ENCODE measurements around the gene DPM2.

The DPM2 gene, protein sequence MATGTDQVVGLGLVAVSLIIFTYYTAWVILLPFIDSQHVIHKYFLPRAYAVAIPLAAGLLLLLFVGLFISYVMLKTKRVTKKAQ

DNA sequence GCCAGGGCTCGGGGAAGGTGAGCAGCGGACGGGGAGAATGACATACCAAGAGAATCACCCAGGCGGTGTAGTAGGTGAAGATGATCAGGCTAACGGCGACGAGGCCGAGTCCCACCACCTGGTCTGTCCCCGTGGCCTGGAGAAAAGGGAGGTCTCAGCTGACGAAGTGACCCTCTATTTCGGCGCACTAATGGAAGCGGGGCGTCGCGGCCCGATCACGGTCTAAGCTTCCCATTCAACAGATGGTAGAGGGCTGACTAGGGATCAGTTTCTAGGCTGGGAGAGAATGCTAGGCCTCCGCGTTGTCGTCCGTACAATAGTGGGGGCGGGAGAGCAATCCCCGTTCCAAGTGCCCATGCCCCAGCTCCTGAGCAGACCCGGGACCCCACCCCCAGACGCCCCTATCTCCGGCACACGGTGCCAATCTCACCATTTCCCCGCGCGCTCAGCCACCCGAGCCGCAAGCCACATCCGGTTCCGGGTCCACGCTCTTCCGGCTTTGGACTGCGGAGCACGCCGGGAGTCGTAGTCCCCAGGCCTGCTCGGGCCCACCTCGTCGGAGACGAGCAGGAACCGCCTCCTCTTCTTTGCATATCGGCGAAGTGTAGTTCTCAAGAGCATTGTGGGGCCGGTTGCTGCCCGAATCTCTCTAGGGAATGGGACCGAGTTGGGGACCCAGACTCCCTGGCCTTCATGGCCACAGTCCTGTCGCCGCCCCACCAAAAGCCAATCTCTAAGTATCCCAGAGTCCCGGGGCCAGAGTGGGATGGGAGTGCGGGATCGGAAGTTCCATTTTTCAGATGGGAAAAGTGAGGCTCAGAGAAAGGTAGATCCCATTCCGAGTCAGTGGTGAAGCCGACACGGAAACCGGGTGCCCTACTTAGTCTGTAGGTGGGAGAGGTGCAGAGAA, at the start of gene DPM2:
TSS of gene DPM2 (minus strand) at position 467 of the 910 bp plus-strand sequence. CDS start at position 433, 34 bp downstream.
- peak in 2 of 3 experiments; percentile 67 to 72 for DNase-seq (ENCODE audit: low read depth in 2 of 3, low spot score in 2 of 3)

DNA sequence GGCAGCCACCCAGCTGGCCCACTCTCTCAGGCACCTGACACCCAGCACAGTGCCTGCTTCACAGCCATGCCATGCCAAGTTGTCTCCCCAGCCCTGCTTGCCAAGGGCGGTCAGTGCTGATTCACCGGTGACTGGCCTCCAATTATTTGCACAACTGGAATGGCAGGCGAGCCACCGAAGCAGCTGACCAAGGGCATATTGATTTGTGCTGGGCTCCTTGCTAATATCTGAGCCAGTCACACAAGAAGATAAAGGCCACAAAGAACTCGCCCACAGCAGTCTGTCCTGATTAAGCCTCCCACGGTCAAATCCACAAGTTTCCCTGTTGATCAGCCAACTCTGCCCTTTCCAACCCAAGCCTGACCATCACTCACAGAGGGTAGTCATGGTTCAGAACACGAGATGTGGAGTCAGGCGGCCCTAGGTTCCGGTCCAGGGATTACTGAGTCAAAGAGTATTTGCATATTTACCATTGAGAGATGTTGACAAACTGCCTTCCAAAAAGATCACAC, 49.5 kb upstream of the DPM2 start:
- no peak for DNase-seq (ENCODE audit: low read depth in 2 of 3, low spot score in 2 of 3)

DNA sequence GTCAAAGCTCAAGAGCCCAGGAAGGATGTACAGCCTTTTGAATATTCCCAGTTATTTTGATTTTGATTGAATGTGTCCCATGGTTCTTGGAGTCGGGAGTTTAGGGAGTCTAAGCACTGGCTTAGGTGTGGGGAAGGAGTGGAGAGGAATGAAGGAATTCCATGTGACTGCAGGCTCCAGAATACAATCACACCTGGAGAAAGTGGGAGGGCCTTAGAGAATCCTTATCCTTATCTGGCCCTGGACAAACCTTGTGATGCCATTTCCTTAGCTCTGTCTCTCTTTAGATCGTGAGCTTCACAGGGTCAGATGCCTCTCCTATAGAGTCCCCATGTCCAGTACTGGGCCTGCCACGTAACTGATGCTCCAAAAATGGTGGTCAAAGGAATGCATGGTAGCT, 47.4 kb upstream of the DPM2 start:
- no peak for DNase-seq (ENCODE audit: low read depth in 2 of 3, low spot score in 2 of 3)

DNA sequence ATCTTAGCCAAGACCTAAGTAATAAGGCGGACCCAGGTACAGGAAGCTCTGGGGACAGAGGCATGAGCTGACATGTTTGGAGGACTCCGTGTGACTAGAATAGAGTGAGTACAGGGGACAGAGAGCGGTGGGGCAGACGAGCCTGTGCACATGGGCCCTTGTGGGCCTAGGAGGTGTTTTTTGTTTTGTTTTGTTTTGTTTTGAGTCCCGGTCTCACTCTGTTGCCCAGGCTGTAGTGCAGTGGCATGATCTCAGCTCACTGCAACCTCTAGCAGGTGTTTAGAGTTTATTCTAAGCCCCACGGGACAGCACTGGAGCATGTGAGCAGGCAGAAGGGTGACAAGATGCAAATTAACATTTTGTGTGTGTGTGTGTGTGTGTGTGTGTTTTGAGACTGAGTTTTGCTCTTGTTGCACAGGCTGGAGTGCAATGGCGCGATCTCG, 46.2 kb upstream of the DPM2 start:
- no peak for DNase-seq (ENCODE audit: low read depth in 2 of 3, low spot score in 2 of 3)

DNA sequence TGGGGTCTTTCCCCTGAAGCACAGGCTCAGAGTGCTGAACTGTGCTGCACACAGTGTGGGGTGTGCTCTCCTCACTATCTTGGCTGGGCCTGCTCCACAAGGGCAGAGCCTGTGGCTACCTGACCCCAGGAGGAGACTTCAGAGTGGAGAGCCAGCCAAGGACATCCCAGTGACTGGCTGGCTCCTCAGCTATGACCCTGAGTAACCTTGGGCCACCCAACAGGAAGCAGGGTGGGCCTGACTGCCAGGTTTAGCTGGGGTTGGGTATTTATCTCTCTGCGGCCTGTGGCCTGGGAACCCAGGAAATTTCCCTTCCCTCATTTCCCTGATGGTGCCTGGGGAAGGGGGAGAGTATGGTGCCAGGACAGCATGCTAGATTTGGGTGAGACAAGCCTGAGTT, 45.3 kb upstream of the DPM2 start:
- no peak for DNase-seq (ENCODE audit: low read depth in 2 of 3, low spot score in 2 of 3)

DNA sequence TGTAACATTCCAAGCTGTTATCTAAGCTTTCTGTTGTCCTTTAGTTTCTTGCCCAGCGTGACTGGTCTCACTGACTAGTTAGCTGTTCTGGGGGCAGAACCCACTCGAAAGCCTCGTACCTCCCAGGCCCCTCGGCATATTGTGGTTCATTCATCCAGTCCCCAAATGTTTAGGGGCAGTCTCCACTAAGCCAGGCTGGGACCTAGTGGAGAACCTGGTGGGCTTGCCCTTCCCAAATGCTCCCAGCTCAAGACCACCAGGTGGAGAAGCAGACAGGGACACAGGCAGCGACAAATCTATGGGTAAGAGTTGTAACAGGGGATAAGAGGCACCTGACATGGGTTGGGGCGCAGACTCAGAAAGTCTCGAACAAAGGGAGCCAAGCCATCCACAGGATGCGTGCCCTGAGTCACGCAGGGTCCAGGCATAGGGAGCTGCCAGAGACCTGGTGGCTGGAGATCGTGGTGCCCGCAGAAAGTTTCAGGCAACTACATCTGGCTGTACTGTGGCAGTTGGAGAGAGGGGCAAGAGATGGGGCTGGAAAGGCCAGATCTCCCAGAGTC, 44.0 kb upstream of the DPM2 start:
- no peak for DNase-seq (ENCODE audit: low read depth in 2 of 3, low spot score in 2 of 3)

DNA sequence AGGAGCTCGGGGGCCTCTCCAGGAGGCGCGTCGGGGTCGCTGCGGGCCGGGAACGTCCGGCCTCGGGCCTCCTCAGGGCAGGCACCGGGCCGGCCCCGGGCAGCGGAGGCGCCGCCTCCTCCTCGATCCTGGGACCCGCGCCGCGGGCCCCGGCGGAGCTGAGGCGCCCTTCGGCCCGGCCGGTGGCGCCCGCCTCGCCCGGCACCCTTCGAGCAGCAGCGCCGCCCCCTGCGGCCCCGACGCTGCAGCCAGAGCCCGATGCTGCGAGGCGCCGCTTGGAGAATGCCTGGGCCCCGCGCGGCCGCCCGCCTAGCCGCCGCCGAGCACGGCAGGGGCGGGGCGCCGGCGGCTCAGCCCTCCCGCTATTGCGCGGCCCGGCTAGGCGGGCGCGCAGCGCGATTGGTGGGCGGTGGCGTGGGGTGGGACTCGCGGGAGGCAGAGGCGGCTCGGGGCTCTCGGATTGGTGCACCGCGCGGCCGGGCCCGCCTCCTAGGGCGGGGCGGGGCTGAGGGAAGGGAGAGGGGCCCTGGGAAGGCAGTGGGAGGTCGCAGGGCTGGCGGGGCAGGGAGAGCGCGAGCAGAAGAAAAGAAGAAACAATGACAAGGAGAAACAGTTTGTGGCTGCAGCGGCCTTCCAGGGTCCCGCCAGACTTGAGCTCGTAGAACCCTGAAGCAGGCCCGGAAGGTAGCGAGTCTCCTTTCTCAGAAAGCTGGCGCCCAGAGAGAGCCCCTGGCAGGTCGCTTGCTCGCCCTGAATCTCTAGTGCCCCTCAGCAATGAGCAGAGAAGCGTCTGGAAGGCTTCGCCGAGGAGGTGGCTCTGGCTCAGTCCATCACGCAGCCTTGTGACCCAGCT, 43.3 kb upstream of the DPM2 start, which contains the start of gene EEIG1:
TSS of gene EEIG1 (minus strand) at position 284 of the 853 bp plus-strand sequence. CDS start 852 bp downstream, outside the sequence.
- DNase-seq (ENCODE audit: low read depth in 2 of 3, low spot score in 2 of 3), result peak; percentile 88 to 95 (median 94)

DNA sequence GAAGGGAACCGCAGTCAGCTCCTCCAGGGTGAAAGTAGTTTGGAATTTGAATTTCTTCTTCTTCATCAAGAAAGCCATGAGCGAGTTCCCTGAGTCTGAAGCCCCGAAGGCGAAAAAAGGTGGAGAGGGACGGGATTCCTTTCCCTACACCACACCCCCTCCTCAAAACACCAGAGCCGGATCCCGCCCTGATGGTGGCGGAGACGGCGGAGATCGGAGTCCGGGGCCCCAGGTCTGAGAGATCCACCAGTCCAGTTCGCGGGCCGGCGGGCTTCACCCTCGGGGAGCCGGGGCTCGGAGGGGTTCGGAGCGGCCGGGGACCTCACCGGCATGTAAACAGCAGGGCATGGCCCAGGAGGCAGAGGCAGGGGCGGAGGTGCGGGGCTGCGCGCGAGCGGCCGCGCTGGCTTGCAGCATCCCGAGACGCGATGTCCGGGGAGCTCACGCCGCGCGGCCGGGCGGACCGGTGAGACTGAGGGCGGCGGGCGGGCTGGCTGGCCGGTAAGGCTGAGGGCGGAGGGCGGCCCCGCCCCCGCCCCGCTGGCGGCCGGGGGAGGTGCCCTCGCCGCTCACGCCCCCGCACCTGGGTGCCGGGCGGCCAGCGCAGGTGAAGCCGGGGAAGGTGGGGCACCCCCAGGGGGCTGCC, 42.5 kb upstream of the DPM2 start:
- DNase-seq (ENCODE audit: low read depth in 2 of 3, low spot score in 2 of 3), result no peak

DNA sequence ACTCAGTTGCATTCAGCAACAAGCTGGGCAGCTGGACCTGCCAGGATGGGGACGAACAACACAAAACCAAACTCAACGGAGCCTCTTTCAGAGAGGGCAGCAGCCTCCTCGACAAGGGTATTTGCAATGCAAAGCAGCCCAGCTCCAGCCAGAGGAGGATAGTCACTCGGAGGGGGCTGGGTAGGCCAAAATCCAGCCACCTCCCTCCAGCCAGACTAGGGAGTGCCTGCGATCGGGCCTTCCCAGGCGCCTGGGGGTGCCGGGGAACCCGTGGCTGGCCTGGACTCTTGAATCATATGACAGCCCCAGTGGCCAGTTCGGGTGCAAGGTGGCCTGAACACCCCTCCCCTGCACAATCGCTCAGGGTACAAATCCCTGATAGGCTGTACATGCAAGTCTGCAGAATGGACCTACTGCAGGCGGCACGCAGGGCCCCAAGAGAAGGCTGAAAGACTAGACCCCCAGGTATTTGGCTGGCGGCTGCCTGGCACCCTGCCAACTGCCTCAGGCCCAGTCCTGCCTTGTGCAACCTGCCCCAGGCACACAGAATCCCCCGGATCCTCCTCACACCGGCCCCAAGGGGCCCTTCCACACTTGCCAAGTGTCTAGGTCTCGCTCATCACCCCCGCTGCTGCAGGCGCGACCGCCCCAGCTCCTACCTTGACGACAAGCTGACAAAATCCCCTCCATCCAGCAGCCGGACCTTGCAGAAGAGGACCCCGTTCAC, 41.8 kb upstream of the DPM2 start:
- no peak for DNase-seq (ENCODE audit: low read depth in 2 of 3, low spot score in 2 of 3)

DNA sequence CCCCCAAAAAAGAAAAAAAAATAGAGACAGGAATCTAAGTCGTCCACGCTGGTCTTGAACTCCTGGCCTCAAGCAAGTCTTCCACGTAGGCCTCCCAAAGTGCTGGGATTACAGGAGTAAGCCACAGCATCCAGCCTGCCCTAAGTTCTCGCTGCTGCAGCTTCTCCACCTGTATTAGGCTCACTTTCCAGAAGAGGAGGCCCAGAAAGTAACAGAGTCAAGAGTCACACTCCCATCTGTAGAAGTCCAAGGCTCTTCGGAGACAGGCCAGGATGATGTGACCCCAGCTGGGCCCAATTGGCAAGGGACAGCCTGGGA, 41.3 kb upstream of the DPM2 start:
- no peak for DNase-seq (ENCODE audit: low read depth in 2 of 3, low spot score in 2 of 3)

DNA sequence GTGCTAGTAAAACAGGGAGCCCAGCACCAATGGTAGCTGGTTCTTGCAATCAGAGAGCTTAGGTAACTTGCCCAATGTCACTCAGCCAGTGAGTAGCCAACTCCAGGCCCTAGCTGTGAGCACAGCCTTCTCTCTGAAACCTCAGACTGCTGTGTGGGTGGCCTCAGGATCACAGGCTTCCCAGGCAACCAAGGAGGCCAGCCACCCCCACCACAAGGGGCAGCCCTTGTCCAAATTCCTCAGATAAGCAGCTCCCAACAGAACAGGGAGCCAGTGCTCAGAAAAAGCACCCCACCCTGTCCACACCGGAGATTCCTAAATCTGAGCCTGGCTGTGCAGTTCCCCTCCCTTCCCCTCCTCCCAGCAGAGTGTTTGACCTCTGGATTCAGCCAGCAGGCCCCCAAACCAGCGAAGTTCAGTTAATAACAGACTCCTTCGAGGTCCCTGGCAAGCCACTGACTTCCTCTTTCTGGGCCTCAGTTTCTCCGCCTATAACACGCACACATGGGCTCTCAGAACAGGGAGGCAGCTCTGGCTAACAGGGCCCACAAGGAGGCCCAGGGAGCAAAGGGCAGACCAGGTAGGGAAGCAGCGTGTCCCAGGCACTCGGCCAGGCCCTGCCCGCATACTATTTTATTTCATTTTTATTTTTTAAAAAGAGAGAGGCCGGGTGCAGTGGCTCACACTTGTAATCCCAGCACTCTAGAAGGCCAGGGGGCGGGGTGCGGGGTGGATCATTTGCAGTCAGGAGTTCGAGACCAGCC, 40.4 kb upstream of the DPM2 start:
- no peak for DNase-seq (ENCODE audit: low read depth in 2 of 3, low spot score in 2 of 3)

DNA sequence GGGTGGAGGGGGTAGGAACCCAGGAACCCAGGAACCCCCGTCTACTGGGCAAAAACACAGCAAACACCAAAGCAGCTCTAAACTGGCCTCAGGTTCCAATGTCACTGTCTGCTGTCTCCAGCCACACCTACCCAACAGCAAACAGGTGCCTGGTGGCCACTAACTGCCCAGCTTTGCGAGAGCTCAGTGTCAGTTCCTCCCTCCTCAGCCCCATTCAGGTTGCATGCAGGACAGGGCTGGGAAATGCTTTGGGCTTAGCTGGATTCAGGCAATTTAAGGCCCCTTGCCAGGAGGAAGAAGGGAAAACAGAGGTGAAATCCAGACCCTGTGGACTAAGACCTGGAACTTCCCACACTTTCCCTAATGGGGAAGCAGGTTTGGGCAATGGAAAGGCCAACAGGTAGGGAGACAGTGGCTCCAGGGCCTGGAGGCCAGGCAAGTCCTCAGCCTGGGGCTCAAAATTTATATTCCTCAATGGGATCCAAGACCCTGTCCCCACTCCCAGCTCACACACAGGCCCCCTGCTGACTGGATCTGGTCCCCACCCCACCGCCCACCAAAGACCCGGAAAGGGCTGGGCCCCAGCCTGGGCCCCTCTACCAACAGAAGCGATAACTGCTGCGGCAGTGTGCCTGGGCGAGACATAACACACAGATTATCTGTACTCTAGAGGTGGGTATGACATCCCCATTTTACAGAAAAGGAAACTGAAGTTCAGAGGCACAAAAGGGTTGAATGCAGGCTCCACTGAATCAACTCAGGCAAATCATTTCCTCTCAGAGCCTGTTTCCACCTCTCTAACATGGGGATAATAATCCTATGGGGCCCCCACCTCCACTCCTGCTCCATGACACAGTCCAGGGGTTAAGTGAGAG, 39.6 kb upstream of the DPM2 start:
- DNase-seq (ENCODE audit: low read depth in 2 of 3, low spot score in 2 of 3), result no peak

DNA sequence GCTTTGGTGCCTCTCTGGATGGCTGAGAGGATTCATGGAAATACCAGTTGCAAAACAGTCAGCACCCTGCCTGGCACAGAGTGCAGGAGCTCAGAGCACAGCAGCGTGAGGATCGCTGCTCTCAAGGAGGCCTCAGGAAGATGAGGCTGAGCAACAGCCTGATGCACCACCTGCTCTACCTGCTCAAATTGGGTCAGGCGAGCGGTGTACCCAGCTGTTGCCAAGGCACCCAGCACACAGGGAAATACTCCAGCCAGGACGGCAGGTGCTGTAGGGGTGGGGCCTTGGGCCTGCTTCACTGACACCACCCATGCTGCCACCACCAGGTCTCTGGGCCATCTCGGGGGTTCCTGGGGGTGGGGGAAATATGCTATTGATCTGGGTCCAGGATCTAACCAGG, 38.8 kb upstream of the DPM2 start:
- DNase-seq (ENCODE audit: low read depth in 2 of 3, low spot score in 2 of 3), result no peak

DNA sequence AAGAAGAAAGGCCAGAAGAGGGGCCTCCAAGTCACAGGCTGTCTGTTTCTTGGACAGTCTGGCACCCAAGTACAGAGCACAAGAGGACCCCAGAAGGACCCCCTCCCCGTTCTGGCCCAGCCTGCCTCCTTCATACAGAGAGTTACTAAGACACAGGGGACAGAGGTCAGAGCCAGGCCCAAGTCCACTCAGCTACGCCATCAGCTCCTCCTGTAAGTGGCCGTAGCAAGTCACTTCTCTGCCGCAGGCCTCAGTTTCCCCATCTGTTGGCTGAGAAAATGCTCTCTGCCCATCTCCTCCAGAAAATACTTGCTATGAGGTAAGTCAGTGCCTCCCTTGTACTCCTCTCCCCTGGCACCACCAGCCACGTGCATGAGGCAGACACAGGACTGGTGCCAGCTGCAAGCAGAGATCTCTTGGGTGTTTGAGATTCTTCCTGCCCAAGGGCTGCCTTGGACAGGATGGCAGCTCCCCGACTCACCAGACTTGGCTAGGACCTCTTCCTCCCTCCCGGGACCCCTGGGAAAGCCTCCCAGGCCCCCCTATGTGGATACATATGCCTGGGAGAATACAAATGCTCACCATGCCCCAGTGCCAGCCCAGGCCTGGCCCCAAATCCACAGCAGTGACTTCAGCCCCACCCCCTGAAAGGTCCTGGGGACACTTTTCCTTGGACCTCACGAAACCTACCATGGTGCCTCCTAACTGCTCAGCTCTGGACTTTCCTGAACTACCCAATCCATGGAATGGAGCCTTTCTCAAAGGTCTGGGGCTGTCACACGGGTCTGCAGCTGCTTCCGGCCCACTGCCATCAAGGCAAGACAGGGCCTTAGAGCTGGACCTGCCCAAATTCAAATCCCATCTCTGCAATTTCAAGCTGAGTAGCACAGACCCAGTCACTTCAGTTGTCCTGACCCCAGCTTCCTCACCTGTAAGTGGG, 38.0 kb upstream of the DPM2 start:
- no peak for DNase-seq (ENCODE audit: low read depth in 2 of 3, low spot score in 2 of 3)

DNA sequence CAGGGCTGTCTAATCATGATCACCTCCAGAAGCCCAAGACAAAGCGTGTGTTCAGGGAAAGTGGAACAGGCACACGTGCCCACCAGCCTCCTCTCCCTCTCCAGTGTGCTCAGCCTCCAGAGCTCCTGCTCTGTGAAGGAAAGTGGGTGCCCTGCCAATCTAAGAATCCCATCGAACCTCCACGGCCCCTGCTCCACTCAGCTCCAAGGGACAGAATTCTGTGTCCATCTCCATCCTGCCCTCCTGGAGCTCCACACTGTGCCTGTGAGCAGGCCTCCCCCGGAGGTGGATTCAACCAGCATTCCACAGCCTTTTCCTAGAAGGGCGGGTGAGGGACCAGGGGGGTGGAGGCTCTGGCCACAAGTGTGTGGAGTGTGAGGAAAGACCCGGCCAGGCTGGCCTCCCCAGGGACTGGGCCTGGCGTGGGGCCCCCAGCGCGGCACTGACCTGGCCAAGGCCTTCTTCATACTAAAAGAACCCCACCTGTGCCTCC, 37.2 kb upstream of the DPM2 start:
- no peak for DNase-seq (ENCODE audit: low read depth in 2 of 3, low spot score in 2 of 3)

DNA sequence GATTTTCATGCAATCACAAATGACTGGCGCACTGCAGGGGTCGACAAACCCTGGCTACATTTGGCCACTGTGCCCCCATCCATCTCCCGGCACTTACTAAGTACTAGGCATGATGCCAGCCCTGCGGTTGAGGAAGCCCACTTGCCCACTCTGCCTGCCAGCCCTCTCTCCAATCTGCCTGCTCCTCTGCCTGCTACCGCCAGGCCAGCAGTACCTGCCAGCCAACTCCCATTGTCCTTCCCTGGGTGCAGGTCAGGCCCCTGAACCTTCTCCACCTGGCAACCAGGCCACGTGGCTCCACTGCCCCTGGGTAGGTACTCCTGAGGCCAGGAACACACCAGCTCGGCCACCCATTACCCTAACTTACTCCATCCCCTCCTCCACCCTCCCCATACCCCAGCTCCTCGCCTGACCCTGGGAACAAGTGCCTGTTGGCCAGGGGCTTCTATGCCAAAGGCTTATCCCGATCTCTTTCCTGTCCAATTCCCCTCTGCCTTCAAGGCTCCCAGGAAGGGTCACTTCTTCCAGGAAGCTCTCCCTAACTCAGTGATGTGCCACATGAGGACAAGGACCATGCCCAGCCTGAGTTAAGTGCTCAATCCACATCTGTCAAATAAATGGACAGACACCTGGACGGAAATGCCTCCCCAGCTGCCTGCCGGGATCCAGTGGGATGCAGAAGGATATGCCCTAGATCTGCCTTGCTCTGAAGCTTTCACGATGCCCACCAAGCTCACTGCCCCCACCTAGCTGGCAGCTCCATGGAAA, 36.5 kb upstream of the DPM2 start:
- DNase-seq (ENCODE audit: low read depth in 2 of 3, low spot score in 2 of 3), result no peak
